Keratinocyte (primary cell): ENCODE data around the gene SEC61A1. TPM values are rescaled to one million over a fixed set of nuclear protein-coding genes. Genes with fewer than 3 reads are reported as not detected.

ENCODE experiments used
- DNase-seq: peaks from one replicate; pipeline ENCODE4 v3.0.0-alpha.2; 2011; ENCODE audit warnings: low read depth, missing footprints, low spot score
- FAIRE-seq: peaks from 2 replicates; lab custom pipeline; 2011; peaks lifted over from hg19 to GRCh38; lab: Jason Lieb, UNC
- H2AFZ ChIP-seq: 2 replicates; pipeline ENCODE4 v1.6.0; 2012; ENCODE audit warnings: low read length, control low read depth, inconsistent platforms; ENCODE audit not compliant: control insufficient read depth
- H3K27ac ChIP-seq: 2 replicates; pipeline ENCODE4 v1.5.1; 2011; ENCODE audit warnings: low read length; ENCODE audit not compliant: control insufficient read depth, insufficient read depth
- H3K27me3 ChIP-seq: 3 replicates; pipeline ENCODE4 v1.6.0; 2011; ENCODE audit warnings: low read length; ENCODE audit not compliant: control insufficient read depth, insufficient read depth; ENCODE audit errors: extremely low read depth
- H3K36me3 ChIP-seq, 2 experiments: 2 replicates in 1 of 2; 3 replicates in 1 of 2; pipeline ENCODE4 v1.5.1; 2011; ENCODE audit warnings: low read length in 2 of 2, mild to moderate bottlenecking in 1 of 2; ENCODE audit not compliant: control insufficient read depth in 2 of 2, insufficient read depth in 2 of 2; ENCODE audit errors: extremely low read depth in 1 of 2
- H3K4me1 ChIP-seq: 3 replicates; pipeline ENCODE4 v1.5.1; 2011; ENCODE audit warnings: low read length; ENCODE audit not compliant: control insufficient read depth, insufficient read depth; ENCODE audit errors: extremely low read depth
- H3K4me2 ChIP-seq: 3 replicates; pipeline ENCODE4 v1.6.0; 2011; ENCODE audit warnings: low read depth, low read length; ENCODE audit not compliant: control insufficient read depth, insufficient read depth; ENCODE audit errors: extremely low read depth
- H3K4me3 ChIP-seq, 3 experiments: fragments of 200-600 bp in 1 of 3; sonication (generic) in 1 of 3; 2 replicates in 2 of 3; 3 replicates in 1 of 3; pipeline ENCODE4 v1.5.1; 2011 to 2016; ENCODE audit warnings: low read length in 3 of 3, mild to moderate bottlenecking in 3 of 3, control low read depth in 2 of 3, inconsistent platforms in 1 of 3, low read depth in 1 of 3, mixed read lengths in 1 of 3, mixed run types in 1 of 3, moderate library complexity in 1 of 3; ENCODE audit not compliant: control insufficient read depth in 2 of 3, insufficient read depth in 2 of 3; ENCODE audit errors: extremely low read depth in 1 of 3
- H3K79me2 ChIP-seq: 2 replicates; pipeline ENCODE4 v1.6.0; 2012; ENCODE audit warnings: low read length; ENCODE audit not compliant: control insufficient read depth, insufficient read depth
- H3K9ac ChIP-seq: 3 replicates; pipeline ENCODE4 v1.6.0; 2011; ENCODE audit warnings: low read length; ENCODE audit not compliant: control insufficient read depth, insufficient read depth; ENCODE audit errors: extremely low read depth
- H3K9me1 ChIP-seq: 3 replicates; pipeline ENCODE4 v1.6.0; 2011; ENCODE audit warnings: low read length; ENCODE audit not compliant: control insufficient read depth, insufficient read depth; ENCODE audit errors: extremely low read depth
- H3K9me3 ChIP-seq: 2 replicates; pipeline ENCODE4 v1.5.1; 2012; ENCODE audit warnings: low read depth, low read length; ENCODE audit not compliant: control insufficient read depth
- H4K20me1 ChIP-seq: 3 replicates; pipeline ENCODE4 v1.6.0; 2011; ENCODE audit warnings: low read length; ENCODE audit not compliant: control insufficient read depth, insufficient read depth; ENCODE audit errors: extremely low read depth
- EZH2 ChIP-seq: IDR thresholded peaks from one replicate; pipeline ENCODE4 v1.6.1; 2012; ENCODE audit warnings: inconsistent platforms, mild to moderate bottlenecking, low read length, moderate library complexity
- dilution Hi-C: fragments of 300-500 bp; cut with MboI; formaldehyde crosslinking; loops from one replicate; pipeline ENCODE4 v1.7.0; 2020; ENCODE audit warnings: low sequenced_read_pairs; ENCODE audit not compliant: extremely low pct_ligation_motif_present
- polyA plus RNA-seq, 5 experiments: library from polyadenylated mRNA; depleted of rRNA in 3 of 5; stranded (reverse) in 3 of 5; stranded (forward) in 1 of 5; unstranded in 1 of 5; fragments of >200 nt; gene quantifications; 1 replicate in 1 of 5; 2 replicates in 3 of 5; 3 replicates in 1 of 5; pipeline versions ENCODE4 v1.2.1 to v1.2.3, GENCODE V29; 2011 to 2012; ENCODE audit warnings: missing spikeins in 2 of 5, low read depth in 1 of 5, low replicate concordance in 1 of 5
- small RNA-seq, 3 experiments: library from RNA; depleted of rRNA; stranded (forward); fragments of <200 nt; gene quantifications; one replicate each; pipeline ENCODE3, GENCODE V24; 2012; ENCODE audit warnings: low read depth in 3 of 3, low replicate concordance in 1 of 3; ENCODE audit not compliant: insufficient read length in 3 of 3
- TF ChIP-seq, protein P1 (sequence below), 3 experiments: IDR thresholded peaks in 1 of 3; conservative IDR thresholded peaks in 1 of 3; optimal IDR thresholded peaks in 1 of 3; 2 replicates in 2 of 3; 3 replicates in 1 of 3; pipeline versions ENCODE3 to v1.5.1; 2011; ENCODE audit warnings: low read length in 3 of 3, mild to moderate bottlenecking in 3 of 3, moderate library complexity in 2 of 3, control low read depth in 1 of 3, inconsistent platforms in 1 of 3; ENCODE audit not compliant: insufficient read depth in 2 of 3; ENCODE audit errors: extremely low read depth in 1 of 3

SEC61A1 gene
- polyA plus RNA-seq, 1 donor (not counting 4 experiments of a cell fraction or from before 2014, with no cell fraction given), result 306 TPM

DNA sequence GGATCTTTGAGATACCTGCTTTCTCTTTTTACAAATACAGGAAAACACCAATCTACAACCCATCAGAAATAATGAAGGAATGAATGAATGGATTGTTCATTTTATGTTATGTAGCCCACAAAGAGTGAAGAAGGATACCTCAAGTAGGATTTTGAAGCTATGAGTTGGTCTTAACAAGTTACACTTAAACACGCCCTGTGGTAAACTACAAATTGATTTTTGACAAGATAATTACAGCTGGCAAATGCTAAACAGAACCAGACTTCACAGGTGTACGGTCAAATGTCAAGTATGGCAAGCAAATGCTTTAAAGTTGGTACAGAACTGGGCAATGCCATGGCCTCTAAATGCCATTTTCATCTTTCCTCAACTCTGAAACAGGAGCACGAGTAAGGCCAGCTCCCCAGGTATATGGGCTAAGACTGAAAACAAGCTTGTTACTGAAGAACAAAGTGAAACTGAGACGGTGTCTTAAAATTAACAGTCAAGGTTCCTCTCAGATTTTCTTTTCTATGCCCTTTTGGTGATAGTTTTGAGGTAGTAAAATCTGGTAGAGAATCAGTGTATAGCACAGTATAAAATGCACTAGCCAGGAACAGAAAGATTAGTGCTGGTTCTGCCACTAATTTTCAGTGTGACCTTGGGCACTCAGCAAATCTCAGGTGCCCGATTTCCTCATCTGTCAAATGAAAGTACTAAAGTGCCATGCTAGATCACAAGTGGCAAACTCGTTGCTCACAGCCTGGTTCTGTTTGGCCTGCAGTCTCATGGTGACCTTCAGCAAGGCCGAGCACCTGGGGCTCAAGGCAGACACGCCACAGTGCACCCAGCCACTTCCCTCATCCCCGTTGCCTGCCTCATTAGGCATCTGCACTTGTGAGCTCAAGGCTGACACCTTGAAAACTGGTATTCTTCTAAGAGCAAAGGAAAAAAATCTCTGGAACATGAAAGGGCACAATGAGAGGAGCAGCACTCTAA, 61.9 kb downstream of the SEC61A1 start:
- peaks cover 15 to 33% of the 10 kb centered on the region in 2 experiments for H3K36me3 ChIP-seq
- peaks cover 11% of the 10 kb centered on the region for H3K4me1 ChIP-seq
- H3K4me2 ChIP-seq, result no peak overlapping the region
- no peaks in the 10 kb centered on the region for H3K9me1 ChIP-seq
- no peak for TF ChIP-seq EZH2
- TF ChIP-seq, protein P1, sequence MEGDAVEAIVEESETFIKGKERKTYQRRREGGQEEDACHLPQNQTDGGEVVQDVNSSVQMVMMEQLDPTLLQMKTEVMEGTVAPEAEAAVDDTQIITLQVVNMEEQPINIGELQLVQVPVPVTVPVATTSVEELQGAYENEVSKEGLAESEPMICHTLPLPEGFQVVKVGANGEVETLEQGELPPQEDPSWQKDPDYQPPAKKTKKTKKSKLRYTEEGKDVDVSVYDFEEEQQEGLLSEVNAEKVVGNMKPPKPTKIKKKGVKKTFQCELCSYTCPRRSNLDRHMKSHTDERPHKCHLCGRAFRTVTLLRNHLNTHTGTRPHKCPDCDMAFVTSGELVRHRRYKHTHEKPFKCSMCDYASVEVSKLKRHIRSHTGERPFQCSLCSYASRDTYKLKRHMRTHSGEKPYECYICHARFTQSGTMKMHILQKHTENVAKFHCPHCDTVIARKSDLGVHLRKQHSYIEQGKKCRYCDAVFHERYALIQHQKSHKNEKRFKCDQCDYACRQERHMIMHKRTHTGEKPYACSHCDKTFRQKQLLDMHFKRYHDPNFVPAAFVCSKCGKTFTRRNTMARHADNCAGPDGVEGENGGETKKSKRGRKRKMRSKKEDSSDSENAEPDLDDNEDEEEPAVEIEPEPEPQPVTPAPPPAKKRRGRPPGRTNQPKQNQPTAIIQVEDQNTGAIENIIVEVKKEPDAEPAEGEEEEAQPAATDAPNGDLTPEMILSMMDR (optimal IDR thresholded peaks at IDR 0.05 in 1 of 3, IDR thresholded peaks at IDR 0.05 in 1 of 3, conservative IDR thresholded peaks at IDR 0.05 in 1 of 3; ENCODE audit: extremely low read depth in 1 of 3, insufficient read depth in 2 of 3, low read length in 3 of 3), result no peak
- dilution Hi-C loops, result no loop called here
- H3K27me3 ChIP-seq, result no peaks in the 10 kb centered on the region
- no peak for DNase-seq
- FAIRE-seq, result no peak
- H3K9ac ChIP-seq, result no peak overlapping the region
- H3K27ac ChIP-seq, result no peak overlapping the region
- H2AFZ ChIP-seq, result no peak overlapping the region
- no peaks in the 10 kb centered on the region for H3K9me3 ChIP-seq
- H3K4me3 ChIP-seq, result no peak overlapping the region
- peaks cover 5% of the 10 kb centered on the region for H4K20me1 ChIP-seq
- peaks cover 54% of the 10 kb centered on the region for H3K79me2 ChIP-seq

Small RNA genes within 50 kb of the gene (small RNA-seq; reads per million reads assigned to genes)
- gene RNU2-37P, result 19.8 to 64.3 (median 27.7) reads per million in 3 experiments

Other genes with a start within 250 kb of the SEC61A1 start
- gene MGLL, start 229.9 kb upstream of the SEC61A1 start, polyA plus RNA-seq, result 13.4 to 34.2 TPM (median 17.8 TPM) in 3 replicates
- not detected in 3 replicates for gene KBTBD12, start 137.2 kb upstream of the SEC61A1 start, polyA plus RNA-seq
- gene RUVBL1, start 71.4 kb downstream of the SEC61A1 start, polyA plus RNA-seq, result 66.6 to 136 TPM (median 94.8 TPM) in 3 replicates
- 8.7 to 10.3 TPM (median 9.9 TPM) in 3 replicates for gene EEFSEC, start 101.0 kb downstream of the SEC61A1 start, polyA plus RNA-seq